ENCODE results near the gene FBXL15. TPM values are rescaled to one million over a fixed set of nuclear protein-coding genes. Genes with fewer than 3 reads are reported as not detected.

The FBXL15 gene
- total RNA-seq, 4 donors from 2014 or later = 12.5 to 17.9 (median 13.8) TPM

- H3K9me3 ChIP-seq = no peaks in the 10 kb centered on the region
- H3K27me3 ChIP-seq = no peaks in the 10 kb centered on the region
- 55% methylated on average over 6 of the region's 9 CpGs for WGBS
- no peak for DNase-seq (ENCODE audit: low spot score in 2 of 2)
- TF ChIP-seq POLR2AphosphoS5 (IDR thresholded peaks at IDR 0.05) (no peak), POLR2A (IDR thresholded peaks at IDR 0.05) (no peak), CTCF (IDR thresholded peaks at IDR 0.05) (no peak), EP300 (IDR thresholded peaks at IDR 0.05) (no peak)
- H3K27ac ChIP-seq = no peak overlapping the region
- H3K4me3 ChIP-seq = no peak overlapping the region
- peaks cover 63% of the 10 kb centered on the region for H3K36me3 ChIP-seq
- H3K4me1 ChIP-seq = peaks cover 12% of the 10 kb centered on the region
Measured at GRCh38 chr10:102381983-102382382, 38.7 kb upstream of the FBXL15 start.

GRCh38 chr10:102382871-102383270 lies 37.8 kb upstream of the FBXL15 start:
- Histone ChIP-seq H3K4me1 (peaks cover 12% of the 10 kb centered on the region), H3K9me3 (no peaks in the 10 kb centered on the region), H3K27ac (no peak overlapping the region), H3K27me3 (no peaks in the 10 kb centered on the region), H3K4me3 (no peak overlapping the region), H3K36me3 (peaks cover 54% of the 10 kb centered on the region)
- no peak for DNase-seq (ENCODE audit: low spot score in 2 of 2)
- WGBS = 90% methylated on average over 8 of the region's 8 CpGs
- no peak for TF ChIP-seq EP300 (IDR thresholded peaks at IDR 0.05)
- no peak for TF ChIP-seq POLR2AphosphoS5 (IDR thresholded peaks at IDR 0.05)
- no peak for TF ChIP-seq CTCF (IDR thresholded peaks at IDR 0.05)
- TF ChIP-seq POLR2A (IDR thresholded peaks at IDR 0.05) = no peak

GRCh38 chr10:102384053-102384452 lies 36.6 kb upstream of the FBXL15 start:
- no peak overlapping the region for H3K4me3 ChIP-seq
- TF ChIP-seq POLR2AphosphoS5 (IDR thresholded peaks at IDR 0.05) (no peak), EP300 (IDR thresholded peaks at IDR 0.05) (no peak), CTCF (IDR thresholded peaks at IDR 0.05) (no peak), POLR2A (IDR thresholded peaks at IDR 0.05) (no peak)
- H3K9me3 ChIP-seq = no peaks in the 10 kb centered on the region
- WGBS = 42% methylated on average over 5 of the region's 6 CpGs
- DNase-seq (ENCODE audit: low spot score in 2 of 2) = no peak
- H3K27me3 ChIP-seq = no peaks in the 10 kb centered on the region
- H3K36me3 ChIP-seq = peaks cover 42% of the 10 kb centered on the region
- peaks cover 12% of the 10 kb centered on the region for H3K4me1 ChIP-seq
- no peak overlapping the region for H3K27ac ChIP-seq

GRCh38 chr10:102384606-102385429 lies 35.8 kb upstream of the FBXL15 start:
- TF ChIP-seq EP300 (IDR thresholded peaks at IDR 0.05) = no peak
- DNase-seq (ENCODE audit: low spot score in 2 of 2) = no peak
- H3K36me3 ChIP-seq = peaks cover 34% of the 10 kb centered on the region
- no peaks in the 10 kb centered on the region for H3K27me3 ChIP-seq
- H3K9me3 ChIP-seq = no peaks in the 10 kb centered on the region
- H3K4me3 ChIP-seq = no peak overlapping the region
- H3K4me1 ChIP-seq = peaks cover 12% of the 10 kb centered on the region
- 64% methylated on average over 4 of the region's 4 CpGs for WGBS
- no peak overlapping the region for H3K27ac ChIP-seq

- no peaks in the 10 kb centered on the region for H3K27me3 ChIP-seq
- WGBS = 93% methylated on average over 3 of the region's 3 CpGs
- H3K4me1 ChIP-seq = peaks cover 22% of the 10 kb centered on the region
- no peaks in the 10 kb centered on the region for H3K9me3 ChIP-seq
- TF ChIP-seq POLR2AphosphoS5 (IDR thresholded peaks at IDR 0.05) (no peak), POLR2A (IDR thresholded peaks at IDR 0.05) (no peak), EP300 (IDR thresholded peaks at IDR 0.05) (no peak), CTCF (IDR thresholded peaks at IDR 0.05) (no peak)
- H3K4me3 ChIP-seq = no peak overlapping the region
- no peak for DNase-seq (ENCODE audit: low spot score in 2 of 2)
- H3K36me3 ChIP-seq = no peaks in the 10 kb centered on the region
- no peak overlapping the region for H3K27ac ChIP-seq
Measured at GRCh38 chr10:102389894-102390293, 30.7 kb upstream of the FBXL15 start.
